HG03045 (cell line): Measurements from ENCODE around the gene ADO.

ENCODE experiments used
- ATAC-seq: cut with Tn5 transposase; IDR thresholded peaks from one replicate; pipeline ENCODE4 v1.9.1; 2021; ENCODE audit warnings: mild to moderate bottlenecking, moderate library complexity; ENCODE audit not compliant: unreplicated experiment

Gene ADO

DNA sequence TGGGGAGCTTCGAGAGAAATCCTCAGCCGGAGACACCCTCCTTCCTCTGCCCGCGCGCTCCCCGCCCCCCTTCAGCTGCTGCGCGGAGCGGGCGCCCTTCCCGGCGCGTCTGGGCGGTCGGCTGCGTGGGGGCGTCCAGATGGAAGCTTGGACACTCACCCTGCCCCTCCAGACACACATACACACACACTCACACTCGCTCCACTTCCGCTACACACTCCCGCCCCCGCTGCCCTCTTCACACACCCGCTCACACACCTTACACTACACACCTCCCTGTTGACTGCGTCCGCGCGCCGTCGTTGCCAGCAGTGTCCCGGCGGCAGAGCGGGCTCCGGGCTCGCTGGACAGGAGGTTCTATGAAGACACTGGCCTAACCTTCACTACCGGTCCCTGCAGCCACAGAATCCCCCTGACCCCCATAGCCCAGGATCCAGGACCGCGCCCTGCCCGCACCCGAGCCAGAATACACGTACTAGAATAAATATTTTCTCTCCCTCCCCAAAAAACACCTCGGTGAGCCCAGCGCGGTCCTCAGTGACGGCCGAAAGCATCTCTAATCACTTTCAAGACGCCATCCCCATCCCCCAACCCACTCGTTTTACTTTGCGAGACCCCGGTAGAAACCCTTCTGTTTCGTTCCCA, 12.7 kb downstream of the ADO start:
- ATAC-seq, result peak; percentile 3

GRCh38 chr10:62817766-62818425, 13.4 kb downstream of the ADO start:
- ATAC-seq, result peak; percentile 31

- no peak for ATAC-seq
Observed at GRCh38 chr10:62818426-62819011, 14.0 kb downstream of the ADO start.

DNA sequence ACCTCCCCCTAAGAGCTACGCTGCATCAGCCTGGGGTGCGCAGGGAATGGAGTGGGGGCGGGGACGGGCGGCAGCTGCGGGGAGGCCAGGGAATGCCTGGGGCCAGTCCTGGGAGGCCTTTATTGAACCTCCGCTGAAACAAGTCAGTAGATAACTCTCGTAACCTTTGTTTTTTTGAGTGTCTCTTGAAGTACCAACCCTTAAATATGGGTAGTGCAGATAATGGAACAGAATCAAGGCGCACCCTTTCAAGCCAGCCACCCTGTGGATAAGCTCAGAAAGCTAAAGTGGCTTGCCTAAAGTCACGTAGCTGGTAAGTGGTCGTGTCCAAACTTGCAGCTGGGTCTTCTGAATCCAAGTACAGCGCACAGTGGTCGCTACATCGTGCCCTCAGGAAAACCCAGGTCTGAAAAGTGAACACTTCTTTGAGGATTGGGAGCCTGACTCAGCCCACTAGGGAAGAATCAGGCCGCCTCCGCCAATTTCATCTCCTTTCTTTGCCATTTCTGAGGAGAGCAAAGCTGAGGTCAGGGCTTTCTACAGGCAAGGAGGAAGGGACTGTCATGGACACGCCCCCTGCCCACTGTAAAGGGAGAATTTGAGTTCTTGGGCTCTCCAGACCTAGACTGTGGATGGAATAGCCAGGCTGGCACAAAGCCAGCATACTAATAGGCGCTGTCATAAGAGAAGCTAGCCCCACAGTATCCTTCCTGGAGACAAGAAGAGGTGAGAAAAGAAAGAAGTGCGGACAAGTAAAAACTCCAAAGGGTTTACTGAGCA, 14.8 kb downstream of the ADO start:
- no peak for ATAC-seq

- ATAC-seq, result no peak
Observed at GRCh38 chr10:62820586-62820985, 16.1 kb downstream of the ADO start.

GRCh38 chr10:62826273-62826672, 21.8 kb downstream of the ADO start:
- ATAC-seq, result no peak

- no peak for ATAC-seq
Observed at GRCh38 chr10:62829622-62830021, 25.1 kb downstream of the ADO start.

GRCh38 chr10:62830679-62831078, 26.2 kb downstream of the ADO start:
- ATAC-seq, result no peak

DNA sequence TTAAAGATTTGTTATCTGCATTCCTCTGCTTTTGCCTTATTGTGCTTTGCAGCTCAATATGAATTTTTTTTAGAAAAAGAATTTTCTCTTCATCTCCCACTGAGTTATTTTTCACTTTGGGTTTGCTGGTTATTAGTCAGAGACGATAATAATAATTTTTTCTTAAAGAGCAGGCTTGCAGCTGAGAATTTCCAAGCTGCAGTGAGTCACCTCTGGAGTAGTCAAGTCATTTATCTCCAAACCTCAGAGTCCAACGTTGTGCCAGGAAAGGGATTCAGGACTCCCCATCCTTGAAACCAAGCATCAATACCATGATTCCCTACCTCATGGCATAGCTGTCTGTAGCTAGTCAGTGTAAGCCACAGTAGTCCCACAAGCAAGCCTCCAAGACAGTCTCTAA, 26.8 kb downstream of the ADO start:
- ATAC-seq, result no peak

DNA sequence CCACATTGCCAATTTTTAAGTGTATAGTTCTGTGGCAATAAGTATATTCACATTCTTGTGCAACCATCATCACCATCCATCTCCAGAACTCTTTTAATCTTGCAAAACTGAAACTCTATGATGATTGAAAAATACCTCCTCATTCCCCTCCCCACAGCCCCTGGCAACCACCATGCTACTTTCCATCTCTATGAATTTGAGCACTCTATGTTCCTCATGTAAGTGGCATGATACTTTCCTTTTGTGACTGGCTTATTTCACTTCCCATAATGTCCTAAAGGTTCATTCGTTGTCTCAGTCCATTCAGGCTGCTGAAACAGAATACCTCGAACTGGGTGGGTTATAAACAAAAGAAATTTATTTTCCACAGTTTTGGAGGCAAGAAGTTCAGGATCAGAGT, 35.1 kb downstream of the ADO start:
- ATAC-seq, result no peak

GRCh38 chr10:62842983-62843382, 38.5 kb downstream of the ADO start:
- no peak for ATAC-seq

GRCh38 chr10:62843600-62843999, 39.1 kb downstream of the ADO start:
- no peak for ATAC-seq

DNA sequence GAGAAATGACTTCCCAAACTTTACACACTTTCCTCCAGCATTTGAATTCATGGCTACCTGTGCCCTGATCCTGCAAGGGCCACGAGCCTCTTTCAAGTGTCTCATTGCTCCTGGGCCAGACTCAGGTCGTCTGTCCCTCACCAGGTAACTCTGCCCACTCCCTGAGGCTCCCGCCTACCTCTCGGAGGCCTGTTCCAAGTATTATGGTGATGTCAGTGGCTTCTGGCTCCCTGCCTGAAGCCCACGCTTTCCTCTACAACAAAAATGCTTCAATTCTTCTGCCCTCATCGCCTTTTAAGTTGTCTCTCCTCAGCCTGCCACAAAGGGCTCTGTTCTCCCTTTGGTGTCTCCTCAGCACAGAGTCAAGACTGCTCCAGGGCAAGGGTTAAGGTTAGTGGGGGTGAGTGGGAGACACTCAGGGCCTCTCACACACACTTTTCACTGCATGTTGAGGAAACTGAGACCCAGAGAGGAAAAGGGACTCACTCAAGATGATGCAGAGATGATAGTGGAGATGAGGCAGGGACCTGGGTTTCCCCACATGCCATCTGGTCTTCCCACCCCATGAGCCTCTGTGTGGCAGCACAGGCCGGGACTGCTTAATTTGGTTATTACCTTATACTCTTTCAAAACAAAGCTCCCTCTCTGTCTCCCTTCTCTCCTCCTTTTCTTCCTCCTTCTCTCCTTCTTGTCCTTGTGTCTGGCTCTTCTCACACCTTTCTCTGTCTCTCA, 39.9 kb downstream of the ADO start:
- ATAC-seq, result no peak

DNA sequence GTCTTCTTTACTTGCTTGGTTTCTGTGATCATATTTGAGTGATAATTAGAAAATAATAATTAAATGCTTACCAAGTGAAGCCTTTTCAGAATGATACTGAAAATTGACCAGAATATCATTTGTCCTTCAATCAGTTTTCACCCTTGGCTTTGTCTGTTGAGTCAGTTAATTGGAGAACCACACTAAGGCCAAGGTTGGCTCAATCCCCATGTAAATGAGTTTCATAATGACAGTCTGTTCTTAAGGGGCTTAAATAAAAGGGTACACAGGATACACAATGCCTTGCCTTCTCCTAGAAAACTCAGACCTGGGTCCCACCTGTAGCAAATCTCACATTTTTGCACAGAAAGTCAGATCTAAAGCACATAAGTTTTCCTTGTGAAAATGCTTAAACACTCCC, 42.9 kb downstream of the ADO start:
- no peak for ATAC-seq

- no peak for ATAC-seq
Observed at GRCh38 chr10:62850646-62851045, 46.1 kb downstream of the ADO start.

DNA sequence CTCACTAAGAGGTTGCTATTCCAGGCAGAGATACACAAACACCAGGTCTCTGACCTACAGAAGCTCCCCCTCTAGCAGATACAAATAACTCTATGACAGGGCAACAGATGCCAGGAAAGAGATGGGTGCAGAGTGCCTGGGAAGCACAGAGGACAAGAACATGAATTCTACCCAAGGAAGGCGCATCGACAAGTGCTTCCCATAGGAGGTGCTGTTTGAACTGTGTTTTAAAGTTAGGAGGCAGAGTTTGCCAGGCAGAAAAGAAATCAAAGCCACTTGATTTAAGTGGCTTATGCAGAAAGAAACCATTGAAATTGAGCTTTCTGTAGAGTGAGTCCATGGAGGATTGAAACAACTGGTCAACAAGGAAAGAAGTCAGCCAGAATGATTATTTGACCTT, 46.9 kb downstream of the ADO start:
- no peak for ATAC-seq

- ATAC-seq, result peak; percentile 63
Observed at GRCh38 chr10:62852961-62853702, 48.6 kb downstream of the ADO start.

DNA sequence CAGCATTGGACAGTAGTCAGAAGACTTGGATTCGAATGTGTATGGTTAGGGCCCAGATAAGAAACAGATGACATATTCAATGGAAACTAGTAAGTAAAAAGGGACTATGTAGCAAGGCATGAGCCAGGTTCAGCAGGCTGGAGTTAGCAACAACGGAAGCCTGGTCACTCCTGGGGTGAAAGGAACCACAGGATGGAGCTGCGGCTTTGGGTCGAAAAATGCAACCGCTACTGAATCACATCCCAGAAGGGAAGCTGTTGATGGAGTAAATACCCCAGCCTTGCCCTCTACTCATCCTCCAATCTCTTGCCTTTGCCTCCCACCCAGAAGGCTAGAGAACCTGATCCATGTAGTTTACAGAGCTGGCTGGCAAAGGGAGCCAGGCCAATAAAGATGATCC, 49.2 kb downstream of the ADO start:
- no peak for ATAC-seq

- no peak for ATAC-seq
Observed at GRCh38 chr10:62856021-62856420, 51.5 kb downstream of the ADO start.
